GM21526 (cell line): ENCODE data around the gene PAFAH2.

ENCODE experiments used
- ATAC-seq: cut with Tn5 transposase; IDR thresholded peaks from one replicate; pipeline ENCODE4 v1.9.1; 2021; ENCODE audit warnings: moderate library complexity; ENCODE audit not compliant: unreplicated experiment, low FRiP score

The PAFAH2 gene

GRCh38 chr1:25912076-25912831 is 85.6 kb downstream of the PAFAH2 start:
- no peak for ATAC-seq

- no peak for ATAC-seq
Measured at GRCh38 chr1:25911162-25911561, 86.7 kb downstream of the PAFAH2 start.
